Endothelial cell of umbilical vein (primary cell): ENCODE data around the gene DGCR2. TPM values are rescaled to one million over a fixed set of nuclear protein-coding genes. Genes with fewer than 3 reads are reported as not detected.
A peak's percentile ranks its signal among the peaks of the same experiment; 100 is the strongest.

Experiments used
- BruUV-seq: library from RNA; stranded (reverse); fragments of 400-500 nt; replicated peaks from 2 replicates; lab custom pipeline; 2021; lab: Mats Ljungman, UMichigan
- CTCF ChIA-PET: fragments of 300-600, 350-600 bp; sonication (Branson Sonifier 250); formaldehyde crosslinking; loops from one replicate; lab custom pipeline; 2021; ENCODE audit warnings: antibody characterized with exemption, inconsistent platforms; lab: Charles Lee
- POLR2A ChIA-PET: fragments of 300-600, 350-600 bp; sonication (Branson Sonifier 250); formaldehyde crosslinking; loops from one replicate; lab custom pipeline; 2021; ENCODE audit warnings: antibody characterized with exemption, inconsistent platforms; lab: Charles Lee
- DNase-seq: peaks from one replicate; pipeline ENCODE4 v3.0.0-alpha.2; 2011; ENCODE audit warnings: low read depth, low spot score
- FAIRE-seq: peaks from 2 replicates; lab custom pipeline; 2011; peaks lifted over from hg19 to GRCh38; lab: Jason Lieb, UNC
- H2AFZ ChIP-seq: 2 replicates; pipeline ENCODE4 v1.6.0; 2012; ENCODE audit warnings: low read depth, low read length, control low read depth, inconsistent platforms
- H3K27ac ChIP-seq: 2 replicates; pipeline ENCODE4 v1.5.1; 2011; ENCODE audit warnings: low read depth, mild to moderate bottlenecking, control low read depth, low read length, moderate library complexity; ENCODE audit not compliant: insufficient read depth
- H3K27me3 ChIP-seq, 2 experiments: 2 replicates each; pipeline versions ENCODE4 v1.6.0 to v1.6.1; 2011; ENCODE audit warnings: low read length in 2 of 2, mixed read lengths in 1 of 2; ENCODE audit not compliant: control insufficient read depth in 2 of 2, insufficient read depth in 2 of 2
- H3K36me3 ChIP-seq, 2 experiments: 2 replicates in 1 of 2; 3 replicates in 1 of 2; pipeline ENCODE4 v1.5.1; 2011; ENCODE audit warnings: low read length in 2 of 2, mild to moderate bottlenecking in 1 of 2, moderate library complexity in 1 of 2; ENCODE audit not compliant: control insufficient read depth in 2 of 2, insufficient read depth in 2 of 2; ENCODE audit errors: extremely low read depth in 1 of 2
- H3K4me1 ChIP-seq: 3 replicates; pipeline ENCODE4 v1.5.1; 2011; ENCODE audit warnings: mild to moderate bottlenecking, low read length; ENCODE audit not compliant: control insufficient read depth, insufficient read depth; ENCODE audit errors: extremely low read depth
- H3K4me2 ChIP-seq: 2 replicates; pipeline ENCODE4 v1.6.1; 2011; ENCODE audit warnings: low read length, control low read depth, mixed read lengths; ENCODE audit not compliant: insufficient read depth
- H3K4me3 ChIP-seq, 3 experiments: fragments of 200-600 bp in 1 of 3; sonication (generic), shearing (Covaris generic) in 1 of 3; replicated peaks in 1 of 3; 2 replicates each; pipeline ENCODE4 v1.5.1; 2011 to 2016; ENCODE audit warnings: control low read depth in 3 of 3, low read length in 3 of 3, mild to moderate bottlenecking in 2 of 3, inconsistent platforms in 1 of 3, low read depth in 1 of 3, moderate library complexity in 1 of 3; ENCODE audit not compliant: insufficient read depth in 1 of 3
- H3K79me2 ChIP-seq: 2 replicates; pipeline ENCODE4 v1.6.0; 2012; ENCODE audit warnings: low read length, inconsistent platforms; ENCODE audit not compliant: control insufficient read depth, insufficient read depth
- H3K9ac ChIP-seq: replicated peaks from 2 replicates; pipeline ENCODE3; 2011; ENCODE audit warnings: low read length, control low read depth; ENCODE audit not compliant: insufficient read depth; ENCODE audit errors: extremely low read depth
- H3K9me1 ChIP-seq: replicated peaks from 3 replicates; pipeline ENCODE4 v1.6.0; 2011; ENCODE audit warnings: mild to moderate bottlenecking, low read length; ENCODE audit not compliant: control insufficient read depth, insufficient read depth; ENCODE audit errors: extremely low read depth
- H3K9me3 ChIP-seq: replicated peaks from 2 replicates; pipeline ENCODE4 v1.5.1; 2012; ENCODE audit warnings: low read length, inconsistent platforms; ENCODE audit not compliant: control insufficient read depth, insufficient read depth
- H4K20me1 ChIP-seq: replicated peaks from 2 replicates; pipeline ENCODE3; 2011; ENCODE audit warnings: mild to moderate bottlenecking, low read length; ENCODE audit not compliant: control insufficient read depth, insufficient read depth; ENCODE audit errors: extremely low read depth
- EZH2 ChIP-seq: IDR thresholded peaks from 2 replicates; pipeline ENCODE4 v1.6.1; 2012; ENCODE audit warnings: borderline replicate concordance, low read depth, mild to moderate bottlenecking, moderate library complexity, low read length, inconsistent platforms; ENCODE audit not compliant: severe bottlenecking
- GATA2 ChIP-seq: IDR thresholded peaks from 2 replicates; pipeline ENCODE4 v1.7.0; 2011; ENCODE audit warnings: low read depth, mild to moderate bottlenecking, moderate library complexity, mixed read lengths, low read length; ENCODE audit not compliant: insufficient read length, insufficient read depth
- JUN ChIP-seq: IDR thresholded peaks from 2 replicates; pipeline ENCODE4 v1.6.1; 2011; ENCODE audit warnings: borderline replicate concordance, low read depth; ENCODE audit not compliant: insufficient read length, insufficient read depth
- POLR2A ChIP-seq: IDR thresholded peaks from 2 replicates; pipeline ENCODE4 v1.6.1; 2012; ENCODE audit warnings: low read depth, mild to moderate bottlenecking, control low read depth, low read length
- dilution Hi-C: fragments of 300-500 bp; cut with MboI; formaldehyde crosslinking; loops from one replicate; pipeline ENCODE4 v1.15.0; 2019; ENCODE audit warnings: low sequenced_read_pairs; ENCODE audit not compliant: extremely low pct_ligation_motif_present
- intact Hi-C: fragments of 100-400 bp; cut with micrococcal nuclease; formaldehyde crosslinking; loops from one replicate; pipeline ENCODE4 v1.10.0; 2022
- polyA plus RNA-seq, 4 experiments: library from polyadenylated mRNA; depleted of rRNA in 3 of 4; stranded (reverse) in 3 of 4; unstranded in 1 of 4; fragments of >200 nt; gene quantifications; 2 replicates each; pipeline versions ENCODE4 v1.2.1 to v1.2.3, GENCODE V29; 2011 to 2012; ENCODE audit warnings: missing spikeins in 1 of 4
- total RNA-seq: library from RNA; stranded (reverse); gene quantifications from 2 replicates; pipeline ENCODE4 v1.2.3, GENCODE V29; 2021

The DGCR2 gene
- total and polyA plus RNA-seq, 2 donors (not counting 3 experiments of a cell fraction or from before 2014, with no cell fraction given), result 44.8 to 51.2 TPM

DNA sequence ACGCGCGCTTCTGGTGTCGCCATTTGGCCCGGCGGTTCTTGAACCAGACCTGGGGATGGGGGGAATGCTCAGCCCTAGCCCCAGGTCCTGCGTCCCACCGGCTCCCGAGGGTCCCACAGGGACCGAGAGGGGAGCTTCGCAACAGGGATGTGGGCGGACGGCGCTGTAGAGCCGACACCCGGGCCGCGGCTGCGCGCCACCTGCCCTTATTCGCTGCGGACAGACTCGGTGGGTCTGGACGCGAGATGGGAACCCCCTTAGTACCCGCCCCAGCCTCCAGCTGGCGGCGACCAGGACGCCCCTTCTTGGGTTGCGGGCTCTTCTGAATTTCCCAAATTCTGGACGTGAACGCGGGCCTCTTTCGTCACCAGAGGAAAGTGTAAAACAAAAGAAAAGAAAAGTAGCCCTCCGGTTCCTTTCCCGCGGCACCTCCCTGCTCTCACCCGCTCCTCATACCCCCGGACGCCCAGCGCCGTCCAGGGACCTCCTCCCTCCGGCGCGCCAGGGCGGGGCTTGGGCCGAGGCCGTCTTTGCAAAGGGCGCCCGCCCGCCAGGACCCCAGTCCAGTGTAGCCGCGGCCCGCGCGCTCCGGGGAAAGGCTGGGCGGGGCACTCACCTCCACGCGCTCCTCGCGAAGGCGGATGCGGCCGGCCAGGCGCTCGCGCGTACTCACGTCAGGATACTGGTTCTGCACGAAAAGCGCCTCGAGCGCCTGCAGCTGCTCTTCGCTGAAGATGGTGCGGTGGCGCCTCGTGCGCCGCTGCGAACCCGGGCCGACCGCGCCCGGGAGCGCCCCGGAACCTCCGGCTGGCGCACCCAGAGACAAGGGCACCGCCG lies 27.1 kb upstream of the DGCR2 start:
- Histone ChIP-seq H3K9me3 (no peaks in the 10 kb centered on the region), H3K4me1 (no peaks in the 10 kb centered on the region), H3K27ac (no peak overlapping the region), H3K4me2 (peak overlapping the region; percentile 13), H3K79me2 (peaks cover 1% of the 10 kb centered on the region), H3K9me1 (no peaks in the 10 kb centered on the region), H3K4me3 (no peak overlapping the region), H3K9ac (no peak overlapping the region), H3K36me3 (no peaks in the 10 kb centered on the region), H3K27me3 (peaks cover 43 to 51% of the 10 kb centered on the region in 2 experiments), H4K20me1 (no peaks in the 10 kb centered on the region), H2AFZ (no peak overlapping the region)
- ChIA-PET POLR2A (no interaction called here), CTCF (interaction anchor here (0.6 kb wide), 1 partner anchor 49 kb away, joined by 3 read pairs; no protein-coding TSS in a partner anchor)
- dilution Hi-C loops, result no loop called here
- TF ChIP-seq EZH2 (peak; percentile 91), JUN (no peak), POLR2A (no peak)
- no peak for FAIRE-seq
- no peak for DNase-seq
- intact Hi-C loops, result no loop called here
- no TSS peak for BruUV-seq

DNA sequence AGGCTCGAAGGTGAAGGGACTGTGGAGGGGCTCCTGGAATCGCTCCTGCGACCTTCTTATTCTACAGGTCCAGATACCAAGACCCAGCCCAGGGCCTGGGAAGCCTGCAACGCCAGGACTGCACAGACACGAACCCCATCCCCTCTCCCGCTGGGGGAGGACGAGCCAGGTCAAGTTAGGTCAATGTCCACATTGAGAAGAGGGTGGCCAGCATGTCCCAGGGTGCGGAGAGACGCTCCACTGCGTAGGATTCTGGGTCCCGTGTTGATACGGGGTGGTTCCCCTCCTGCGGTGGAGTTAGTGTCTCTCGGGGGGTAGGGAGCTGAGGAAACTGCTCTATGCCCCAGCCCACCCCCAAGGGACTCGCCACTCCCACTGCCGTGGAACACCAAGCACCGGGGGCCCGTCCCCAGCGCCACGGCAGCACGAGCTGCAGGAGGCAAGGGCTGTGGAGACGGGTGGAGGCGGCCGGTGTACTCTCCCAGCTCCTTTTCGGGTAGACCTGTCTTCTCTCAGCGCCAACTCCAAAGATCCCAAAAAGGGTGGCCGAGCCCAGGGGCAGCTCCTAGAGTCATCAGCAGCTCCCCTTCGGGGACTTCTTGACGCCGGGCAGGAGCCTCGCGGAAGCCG lies 26.3 kb upstream of the DGCR2 start:
- Histone ChIP-seq H2AFZ (no peak overlapping the region), H3K79me2 (peaks cover 8% of the 10 kb centered on the region), H3K9me1 (no peaks in the 10 kb centered on the region), H4K20me1 (no peaks in the 10 kb centered on the region), H3K36me3 (no peaks in the 10 kb centered on the region), H3K4me1 (peaks cover 5% of the 10 kb centered on the region), H3K4me3 (no peak overlapping the region), H3K27ac (no peak overlapping the region), H3K9me3 (no peaks in the 10 kb centered on the region), H3K9ac (no peak overlapping the region), H3K4me2 (no peak overlapping the region), H3K27me3 (peaks cover 43 to 51% of the 10 kb centered on the region in 2 experiments)
- intact Hi-C loops (no loop called here), dilution Hi-C loops (no loop called here)
- FAIRE-seq (no peak), DNase-seq (no peak)
- CTCF ChIA-PET, result no interaction called here
- POLR2A ChIA-PET, result no interaction called here
- no peak for TF ChIP-seq GATA2
- no TSS peak for BruUV-seq
